Muscle of leg (tissue), 11 donors: ENCODE results near the gene OSBPL3. TPM values are rescaled to one million over a fixed set of nuclear protein-coding genes. Genes with fewer than 3 reads are reported as not detected.

Experiments
- DNase-seq: peaks from one replicate; pipeline ENCODE4 v3.0.0; 2013
- H3K27ac ChIP-seq: one replicate; pipeline ENCODE4 v1.5.1; 2013; ENCODE audit warnings: mild to moderate bottlenecking, low read length, control low read depth
- H3K27me3 ChIP-seq: one replicate; pipeline ENCODE4 v1.6.1; 2013; ENCODE audit warnings: low read length; ENCODE audit not compliant: control insufficient read depth, insufficient read depth
- H3K36me3 ChIP-seq: one replicate; pipeline ENCODE4 v1.6.1; 2013; ENCODE audit warnings: low read length; ENCODE audit not compliant: control insufficient read depth, insufficient read depth
- H3K4me1 ChIP-seq: one replicate; pipeline ENCODE4 v1.6.1; 2013; ENCODE audit warnings: low read length; ENCODE audit not compliant: control insufficient read depth, insufficient read depth
- H3K4me3 ChIP-seq: one replicate; pipeline ENCODE4 v1.5.1; 2013; ENCODE audit warnings: low read length, control low read depth
- H3K9me3 ChIP-seq: replicated peaks from 2 replicates; pipeline ENCODE4 v1.6.1; 2013; ENCODE audit warnings: low read depth, low read length; ENCODE audit not compliant: control insufficient read depth
- WGBS: methylation state at CpG from one replicate; pipeline ENCODE4 v1.1.5; 2013; ENCODE audit warnings: missing lambda C conversion rate; ENCODE audit not compliant: insufficient coverage; 5-methylcytosine and 5-hydroxymethylcytosine counted together
- polyA plus RNA-seq, 8 donors: library from polyadenylated mRNA; unstranded; fragments of 120-200 nt; gene quantifications; one replicate each; pipeline versions ENCODE4 v1.2.1 to v1.2.3, GENCODE V29; 2013; ENCODE audit warnings: inconsistent platforms in 1 of 8, low replicate concordance in 1 of 8; ENCODE audit not compliant: insufficient read length in 8 of 8, insufficient read depth in 1 of 8
- total RNA-seq: library from RNA; stranded (reverse); fragments of 120-200 nt; gene quantifications from one replicate; pipeline ENCODE4 v1.2.4, GENCODE V29; 2013

OSBPL3 gene
- total and polyA plus RNA-seq, 9 donors: 2.4 to 5.1 (median 3.7) TPM

GRCh38 chr7:25009257-25009656 lies 29.3 kb upstream of the OSBPL3 start:
- Histone ChIP-seq H3K27me3 (no peaks in the 10 kb centered on the region), H3K4me1 (no peaks in the 10 kb centered on the region), H3K36me3 (no peaks in the 10 kb centered on the region), H3K9me3 (peaks cover 4% of the 10 kb centered on the region), H3K27ac (no peak overlapping the region), H3K4me3 (no peak overlapping the region)
- DNase-seq: no peak
- no CpG with 5 or more reads among the region's 5 CpGs for WGBS

DNA sequence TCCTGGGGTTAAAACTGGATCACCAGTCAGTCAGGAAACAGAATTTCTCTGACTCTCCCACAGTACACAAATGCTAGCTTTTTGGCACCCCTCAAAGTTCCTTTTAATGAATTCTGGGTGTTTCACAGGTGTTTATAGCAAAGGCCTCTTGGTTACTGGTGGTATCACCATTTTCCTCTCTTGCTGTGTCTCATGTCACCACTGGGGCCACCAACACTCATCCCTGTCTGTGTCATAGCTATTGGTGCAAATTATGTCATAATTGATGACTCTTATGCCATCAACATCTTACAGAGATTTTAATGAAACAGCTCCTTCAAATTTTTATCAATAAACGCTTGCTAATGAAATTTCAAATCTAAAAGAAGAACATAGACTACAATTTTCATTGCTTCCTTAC lies 27.7 kb upstream of the OSBPL3 start:
- Histone ChIP-seq H3K4me3 (no peak overlapping the region), H3K9me3 (peaks cover 4% of the 10 kb centered on the region), H3K27ac (no peak overlapping the region), H3K36me3 (no peaks in the 10 kb centered on the region), H3K4me1 (no peaks in the 10 kb centered on the region), H3K27me3 (no peaks in the 10 kb centered on the region)
- no peak for DNase-seq
- WGBS: no CpG with 5 or more reads among the region's 1 CpG

- Histone ChIP-seq H3K36me3 (no peaks in the 10 kb centered on the region), H3K4me1 (no peaks in the 10 kb centered on the region), H3K27ac (no peak overlapping the region), H3K9me3 (peaks cover 4% of the 10 kb centered on the region), H3K27me3 (no peaks in the 10 kb centered on the region), H3K4me3 (no peak overlapping the region)
- no peak for DNase-seq
- whole genome bisulfite sequencing: 88% methylated on average over 1 of the region's 1 CpG
These were observed 26.3 kb upstream of the OSBPL3 start for GRCh38 chr7:25006276-25006675.

DNA sequence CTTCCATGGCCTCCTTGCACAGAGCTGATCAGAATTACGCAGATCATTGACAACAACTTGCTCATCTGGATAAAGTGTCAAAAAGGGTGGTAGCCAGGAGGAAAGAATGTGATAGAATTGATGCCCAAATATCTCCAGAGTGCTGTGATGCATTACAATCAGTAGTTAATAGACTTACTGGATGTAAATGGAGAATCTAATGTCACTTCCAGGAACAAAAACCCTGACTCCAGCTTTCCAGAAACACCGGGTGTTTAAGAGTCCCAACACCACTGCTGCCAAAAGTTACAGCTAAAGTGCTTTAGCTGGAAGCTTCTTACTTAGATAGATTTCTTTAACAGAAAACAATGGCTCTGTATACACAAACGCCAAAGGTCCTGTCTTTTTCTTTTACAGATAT lies 25.7 kb upstream of the OSBPL3 start:
- Histone ChIP-seq H3K9me3 (peaks cover 4% of the 10 kb centered on the region), H3K36me3 (no peaks in the 10 kb centered on the region), H3K4me3 (no peak overlapping the region), H3K4me1 (no peaks in the 10 kb centered on the region), H3K27ac (no peak overlapping the region), H3K27me3 (no peaks in the 10 kb centered on the region)
- 60% methylated on average over 1 of the region's 3 CpGs for WGBS
- peak; percentile 27 for DNase-seq

DNA sequence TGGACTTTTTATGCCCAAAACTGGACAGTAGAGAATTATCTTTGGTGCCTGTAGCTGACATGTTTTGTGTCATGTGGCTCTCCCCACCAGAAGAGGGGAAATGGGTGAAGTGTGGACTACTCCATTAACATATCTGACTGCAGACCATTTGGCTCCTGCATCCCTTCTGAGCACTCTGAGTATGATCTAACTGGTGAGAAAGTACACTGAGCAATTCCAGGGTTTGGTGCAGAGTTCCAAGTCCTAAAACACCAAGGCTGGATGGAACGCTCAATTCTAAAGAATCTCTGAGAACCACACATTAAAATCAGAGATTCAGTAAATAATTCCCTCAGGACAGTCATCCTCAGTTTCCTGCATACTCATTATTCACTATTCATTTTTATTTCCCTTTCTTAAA lies 22.8 kb upstream of the OSBPL3 start:
- Histone ChIP-seq H3K4me3 (no peak overlapping the region), H3K4me1 (no peaks in the 10 kb centered on the region), H3K36me3 (no peaks in the 10 kb centered on the region), H3K9me3 (peaks cover 2% of the 10 kb centered on the region), H3K27ac (no peak overlapping the region), H3K27me3 (no peaks in the 10 kb centered on the region)
- DNase-seq: no peak
- 40% methylated on average over 1 of the region's 1 CpG for WGBS

GRCh38 chr7:24995466-24995865 lies 15.5 kb upstream of the OSBPL3 start:
- H3K4me1 ChIP-seq: no peaks in the 10 kb centered on the region
- H3K27me3 ChIP-seq: no peaks in the 10 kb centered on the region
- H3K27ac ChIP-seq: no peak overlapping the region
- no peak for DNase-seq
- H3K9me3 ChIP-seq: peaks cover under 1% of the 10 kb centered on the region
- H3K36me3 ChIP-seq: no peaks in the 10 kb centered on the region
- H3K4me3 ChIP-seq: no peak overlapping the region
- WGBS: no CpG with 5 or more reads among the region's 3 CpGs

DNA sequence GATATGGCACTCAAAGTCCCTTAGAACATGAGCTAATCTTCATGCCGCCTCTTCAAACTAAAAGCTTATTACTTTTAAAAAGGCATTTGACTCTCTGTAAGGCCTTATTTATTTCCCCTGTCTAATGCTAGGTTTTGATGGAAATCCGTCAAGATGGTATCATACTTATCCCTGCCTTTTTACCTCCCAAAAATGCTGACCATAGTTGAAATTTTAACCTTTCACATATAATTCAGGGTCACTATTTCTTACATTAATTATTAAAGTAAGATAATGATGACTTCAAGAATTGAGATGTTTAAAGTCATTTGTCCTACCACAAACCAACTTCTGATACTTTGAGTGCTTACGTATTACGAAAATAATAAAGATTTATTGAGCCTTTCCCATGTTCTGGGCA lies 12.3 kb upstream of the OSBPL3 start:
- H3K4me3 ChIP-seq: no peak overlapping the region
- peaks cover 3% of the 10 kb centered on the region for H3K27me3 ChIP-seq
- no CpG with 5 or more reads among the region's 4 CpGs for WGBS
- H3K27ac ChIP-seq: no peak overlapping the region
- DNase-seq: no peak
- H3K36me3 ChIP-seq: no peaks in the 10 kb centered on the region
- H3K9me3 ChIP-seq: no peaks in the 10 kb centered on the region
- H3K4me1 ChIP-seq: no peaks in the 10 kb centered on the region

GRCh38 chr7:24991353-24991752 lies 11.4 kb upstream of the OSBPL3 start:
- Histone ChIP-seq H3K4me3 (no peak overlapping the region), H3K27ac (no peak overlapping the region), H3K36me3 (no peaks in the 10 kb centered on the region), H3K27me3 (peaks cover 3% of the 10 kb centered on the region), H3K4me1 (no peaks in the 10 kb centered on the region), H3K9me3 (no peaks in the 10 kb centered on the region)
- WGBS: 79% methylated on average over 2 of the region's 3 CpGs
- DNase-seq: no peak

- H3K4me3 ChIP-seq: no peak overlapping the region
- no peak overlapping the region for H3K27ac ChIP-seq
- no CpG with 5 or more reads among the region's 1 CpG for WGBS
- peaks cover 11% of the 10 kb centered on the region for H3K27me3 ChIP-seq
- no peak for DNase-seq
- no peaks in the 10 kb centered on the region for H3K4me1 ChIP-seq
- H3K36me3 ChIP-seq: no peaks in the 10 kb centered on the region
- no peaks in the 10 kb centered on the region for H3K9me3 ChIP-seq
These were observed 7.4 kb upstream of the OSBPL3 start for GRCh38 chr7:24987331-24987842.

GRCh38 chr7:24982917-24983316 lies 2.9 kb upstream of the OSBPL3 start:
- no CpG with 5 or more reads among the region's 2 CpGs for WGBS
- Histone ChIP-seq H3K9me3 (no peaks in the 10 kb centered on the region), H3K27ac (no peak overlapping the region), H3K4me3 (no peak overlapping the region), H3K36me3 (no peaks in the 10 kb centered on the region), H3K27me3 (peaks cover 44% of the 10 kb centered on the region), H3K4me1 (peaks cover 23% of the 10 kb centered on the region)
- DNase-seq: no peak
